Right cardiac atrium (tissue), 5 donors: Measurements from ENCODE around the gene RAD54L. TPM values are rescaled to one million over a fixed set of nuclear protein-coding genes. Genes with fewer than 3 reads are reported as not detected.
A peak's percentile ranks its signal among the peaks of the same experiment; 100 is the strongest.
"Not testable (repeated sequence)": the region's sequence is repeated elsewhere in the genome, so short reads cannot be mapped to it uniquely, and the experiment has no call there.

ENCODE experiments used
- ATAC-seq, 2 donors: fragments of 200-7000 bp; cut with Tn5 transposase; one replicate each; pipeline versions ENCODE4 v1.8.0 to v1.9.1; 2020; ENCODE audit warnings: moderate library complexity in 2 of 2, mild to moderate bottlenecking in 1 of 2
- DNase-seq, 3 donors: peaks; one replicate each; pipeline ENCODE4 v3.0.0-alpha.2; 2020
- H3K27ac ChIP-seq: one replicate; pipeline ENCODE4 v1.5.1; 2013; ENCODE audit warnings: mild to moderate bottlenecking, low read length, control low read depth, moderate library complexity
- H3K27me3 ChIP-seq: one replicate; pipeline ENCODE4 v1.6.1; 2013; ENCODE audit not compliant: control insufficient read depth, insufficient read depth
- H3K4me1 ChIP-seq: one replicate; pipeline ENCODE4 v1.6.1; 2013; ENCODE audit warnings: low read length; ENCODE audit not compliant: control insufficient read depth, insufficient read depth
- H3K4me3 ChIP-seq: one replicate; pipeline ENCODE4 v1.5.1; 2013; ENCODE audit warnings: low read length, control low read depth
- H3K9me3 ChIP-seq: one replicate; pipeline ENCODE4 v1.6.1; 2013; ENCODE audit warnings: low read length; ENCODE audit not compliant: control insufficient read depth
- WGBS: extraction: QIAGEN DNeasy Blood & Tissue Kit; methylation state at CpG from one replicate; pipeline ENCODE4 v1.1.7; 2013; 5-methylcytosine and 5-hydroxymethylcytosine counted together
- intact Hi-C, 4 donors: fragments of 100-400 bp; cut with DNase I; formaldehyde crosslinking; loops; one replicate each; pipeline versions ENCODE4 v1.11.0 to v1.14.0; 2022 to 2023
- polyA plus RNA-seq: library from polyadenylated mRNA; stranded (reverse); fragments of 200-250 nt; gene quantifications from one replicate; pipeline ENCODE4 v1.2.3, GENCODE V29; 2013
- total RNA-seq, 4 donors: library from RNA; stranded (reverse); fragmentation: NEBNext Ultra II Directional; extraction: Animal tissue kit (Norgen Biotek cat#: 25700); gene quantifications; one replicate each; pipeline ENCODE4 v1.2.1, GENCODE V29; 2021
- donor health status: healthy with polysubstance abuse.
- donor health status: DM: no; HTN: yes; CAD: no.
- donor health status: DM: no; HTN: no; CAD: no.
- donor health status: DM: no; HTN: yes; CAD: no; lungs with severe emphysema.
- donor health status: DM: yes; HTN: yes; CAD: no.

RAD54L gene
- total and polyA plus RNA-seq, 5 donors, result 0.16 to 0.89 (median 0.65) TPM; not detected in 1

GRCh38 chr1:46215504-46215903 is 32.1 kb upstream of the RAD54L start:
- Histone ChIP-seq H3K4me1 (no peaks in the 10 kb centered on the region), H3K27me3 (no peaks in the 10 kb centered on the region), H3K9me3 (no peaks in the 10 kb centered on the region), H3K27ac (no peak overlapping the region), H3K4me3 (no peak overlapping the region)
- ATAC-seq (no peak), DNase-seq (no peak)
- intact Hi-C loops, result no loop called here

- 91% methylated on average over 8 of the region's 8 CpGs for WGBS
- DNase-seq (no peak), ATAC-seq (no peak)
- Histone ChIP-seq H3K27me3 (no peaks in the 10 kb centered on the region), H3K4me1 (no peaks in the 10 kb centered on the region), H3K4me3 (no peak overlapping the region), H3K9me3 (no peaks in the 10 kb centered on the region), H3K27ac (no peak overlapping the region)
- intact Hi-C loops, result no loop called here
Observed at GRCh38 chr1:46218443-46218842, 29.1 kb upstream of the RAD54L start.

GRCh38 chr1:46219551-46220520 is 27.7 kb upstream of the RAD54L start:
- no peaks in the 10 kb centered on the region for H3K27me3 ChIP-seq
- ATAC-seq, result no peak
- intact Hi-C loops, result loop anchor here in 1 of 4 donors (5.0 kb wide), 1 partner anchor 183 kb away; no protein-coding TSS in a partner anchor
- no peak overlapping the region for H3K27ac ChIP-seq
- no peak overlapping the region for H3K4me3 ChIP-seq
- DNase-seq, result peak in 1 of 3 donors; percentile 32
- no peaks in the 10 kb centered on the region for H3K9me3 ChIP-seq
- H3K4me1 ChIP-seq, result no peaks in the 10 kb centered on the region
- WGBS, result 82% methylated on average over 18 of the region's 18 CpGs

- intact Hi-C loops, result loop anchor here in 1 of 4 donors (5.0 kb wide), 1 partner anchor 184 kb away; no protein-coding TSS in a partner anchor
- Histone ChIP-seq H3K27me3 (no peaks in the 10 kb centered on the region), H3K27ac (no peak overlapping the region), H3K4me1 (no peaks in the 10 kb centered on the region), H3K4me3 (no peak overlapping the region), H3K9me3 (no peaks in the 10 kb centered on the region)
- DNase-seq, result no peak
- WGBS, result 80% methylated on average over 3 of the region's 3 CpGs
- no peak for ATAC-seq
Observed at GRCh38 chr1:46220808-46221207, 26.8 kb upstream of the RAD54L start.

- DNase-seq (peak in 1 of 3 donors; percentile 60), ATAC-seq (no peak)
- 48% methylated on average over 4 of the region's 4 CpGs for WGBS
- no peak overlapping the region for H3K4me3 ChIP-seq
- H3K9me3 ChIP-seq, result no peaks in the 10 kb centered on the region
- intact Hi-C loops, result loop anchor here in 2 of 4 donors (2.0 to 5.0 kb wide), 2 partner anchors 41 to 184 kb away; no protein-coding TSS in a partner anchor
- no peaks in the 10 kb centered on the region for H3K27me3 ChIP-seq
- no peak overlapping the region for H3K27ac ChIP-seq
- H3K4me1 ChIP-seq, result no peaks in the 10 kb centered on the region
Observed at GRCh38 chr1:46221749-46222148, 25.8 kb upstream of the RAD54L start.

GRCh38 chr1:46223055-46223454 is 24.5 kb upstream of the RAD54L start:
- intact Hi-C loops, result loop anchor here in 2 of 4 donors (2.0 to 5.0 kb wide), 2 partner anchors 42 to 186 kb away; no protein-coding TSS in a partner anchor
- H3K4me1 ChIP-seq, H3K27me3 ChIP-seq, ATAC-seq, H3K9me3 ChIP-seq, H3K4me3 ChIP-seq, H3K27ac ChIP-seq: not testable (repeated sequence)
- DNase-seq, result peak in 1 of 3 donors; percentile 32
- WGBS, result 75% methylated on average over 11 of the region's 11 CpGs

- H3K9me3 ChIP-seq, result no peaks in the 10 kb centered on the region
- no peaks in the 10 kb centered on the region for H3K27me3 ChIP-seq
- intact Hi-C loops, result loop anchor here in 2 of 4 donors (2.0 to 5.0 kb wide), 2 partner anchors 43 to 186 kb away; no protein-coding TSS in a partner anchor
- no peaks in the 10 kb centered on the region for H3K4me1 ChIP-seq
- 13% methylated on average over 6 of the region's 6 CpGs for WGBS
- H3K4me3 ChIP-seq, result no peak overlapping the region
- DNase-seq, result peak; percentile 59 to 79 (median 65)
- no peak overlapping the region for H3K27ac ChIP-seq
- peak; percentile 88 for ATAC-seq
Observed at GRCh38 chr1:46223472-46223943, 24.1 kb upstream of the RAD54L start.

- no peak overlapping the region for H3K27ac ChIP-seq
- intact Hi-C loops, result loop anchor here in 1 of 4 donors (5.0 kb wide), 1 partner anchor 188 kb away; no protein-coding TSS in a partner anchor
- H3K4me1 ChIP-seq, result no peaks in the 10 kb centered on the region
- no peak overlapping the region for H3K4me3 ChIP-seq
- ATAC-seq (no peak), DNase-seq (no peak)
- 90% methylated on average over 4 of the region's 4 CpGs for WGBS
- no peaks in the 10 kb centered on the region for H3K9me3 ChIP-seq
- no peaks in the 10 kb centered on the region for H3K27me3 ChIP-seq
Observed at GRCh38 chr1:46224966-46225365, 22.6 kb upstream of the RAD54L start.

- H3K27me3 ChIP-seq, H3K27ac ChIP-seq, ATAC-seq, H3K9me3 ChIP-seq, intact Hi-C loops, DNase-seq, H3K4me1 ChIP-seq, H3K4me3 ChIP-seq: not testable (repeated sequence)
- 95% methylated on average over 3 of the region's 3 CpGs for WGBS
Observed at GRCh38 chr1:46231231-46231630, 16.3 kb upstream of the RAD54L start.

- 89% methylated on average over 4 of the region's 4 CpGs for WGBS
- no peak for ATAC-seq
- Histone ChIP-seq H3K4me3 (no peak overlapping the region), H3K27ac (no peak overlapping the region), H3K4me1 (no peaks in the 10 kb centered on the region), H3K27me3 (no peaks in the 10 kb centered on the region), H3K9me3 (no peaks in the 10 kb centered on the region)
- intact Hi-C loops, result no loop called here
- no peak for DNase-seq
Observed at GRCh38 chr1:46236882-46237281, 10.7 kb upstream of the RAD54L start.

- 74% methylated on average over 1 of the region's 1 CpG for WGBS
- not testable (repeated sequence) for H3K27me3 ChIP-seq
Observed at GRCh38 chr1:46238865-46239264, 8.7 kb upstream of the RAD54L start.

More at GRCh38 chr1:46238865-46239264, 8.7 kb upstream of the RAD54L start:
- H3K4me3 ChIP-seq, H3K9me3 ChIP-seq, ATAC-seq, DNase-seq, intact Hi-C loops, H3K27ac ChIP-seq, H3K4me1 ChIP-seq: not testable (repeated sequence)
